SK-N-SH (cell line): Measurements from ENCODE around the gene FOXP1. TPM values are rescaled to one million over a fixed set of nuclear protein-coding genes. Genes with fewer than 3 reads are reported as not detected.

Source experiments
- CTCF ChIA-PET: fragments of 300-600, 350-600 bp; formaldehyde crosslinking; extraction: SDS; loops from one replicate; lab custom pipeline; 2021; lab: Yijun Ruan, JAX
- POLR2A ChIA-PET: fragments of 350-600 bp; sonication (Branson Sonifier 250); formaldehyde crosslinking; extraction: SDS; loops from one replicate; lab custom pipeline; 2020; ENCODE audit warnings: antibody characterized with exemption, inconsistent platforms; lab: Yijun Ruan, JAX
- DNase-seq: peaks from one replicate; pipeline ENCODE4 v3.0.0; 2012
- H2AFZ ChIP-seq: fragments of 200-600 bp; sonication (generic); 2 replicates; pipeline ENCODE4 v1.8.1; 2016; ENCODE audit warnings: antibody characterized with exemption, mild to moderate bottlenecking, low read depth
- H3F3A ChIP-seq: fragments of 200-600 bp; sonication (generic); replicated peaks from 2 replicates; pipeline ENCODE3; 2016; ENCODE audit warnings: antibody characterized with exemption, mild to moderate bottlenecking; ENCODE audit not compliant: insufficient read depth
- H3K27ac ChIP-seq, 2 experiments: fragments of 200-500 bp in 1 of 2; fragments of 200-600 bp in 1 of 2; sonication (Bioruptor generic) in 1 of 2; sonication (generic), shearing (Covaris generic) in 1 of 2; 2 replicates each; pipeline versions ENCODE4 v1.5.1 to v1.6.1; 2014 to 2016; ENCODE audit warnings: low read depth in 2 of 2, inconsistent platforms in 1 of 2, low read length in 1 of 2, mild to moderate bottlenecking in 1 of 2, mixed read lengths in 1 of 2
- H3K27me3 ChIP-seq: fragments of 200-600 bp; sonication (generic), shearing (Covaris generic); 2 replicates; pipeline ENCODE4 v1.6.1; 2016; ENCODE audit warnings: mixed run types; ENCODE audit not compliant: insufficient read depth
- H3K36me3 ChIP-seq, 2 experiments: fragments of 200-500 bp in 1 of 2; fragments of 200-600 bp in 1 of 2; sonication (Bioruptor generic) in 1 of 2; sonication (generic) in 1 of 2; replicated peaks in 1 of 2; 2 replicates each; pipeline versions ENCODE3 to v1.5.1; 2014 to 2016; ENCODE audit warnings: low read length in 1 of 2, mild to moderate bottlenecking in 1 of 2; ENCODE audit not compliant: insufficient read depth in 2 of 2, control insufficient read depth in 1 of 2
- H3K4me1 ChIP-seq, 2 experiments: fragments of 200-500 bp in 1 of 2; fragments of 200-600 bp in 1 of 2; sonication (Bioruptor generic) in 1 of 2; sonication (generic), shearing (Covaris generic) in 1 of 2; 2 replicates each; pipeline versions ENCODE4 v1.5.1 to v1.6.1; 2014 to 2016; ENCODE audit warnings: low read depth in 1 of 2, low read length in 1 of 2, mixed run types in 1 of 2; ENCODE audit not compliant: insufficient read depth in 2 of 2, control insufficient read depth in 1 of 2
- H3K4me2 ChIP-seq: fragments of 200-600 bp; sonication (generic), shearing (Covaris generic); 2 replicates; pipeline ENCODE4 v1.6.1; 2017; ENCODE audit warnings: mixed run types
- H3K4me3 ChIP-seq, 2 experiments: fragments of 200-500 bp in 1 of 2; fragments of 200-600 bp in 1 of 2; sonication (Bioruptor generic) in 1 of 2; sonication (generic), shearing (Covaris generic) in 1 of 2; 2 replicates each; pipeline versions ENCODE4 v1.5.1 to v1.8.1; 2014 to 2016; ENCODE audit warnings: low read depth in 2 of 2, inconsistent platforms in 1 of 2, low read length in 1 of 2, mild to moderate bottlenecking in 1 of 2, mixed read lengths in 1 of 2, moderate library complexity in 1 of 2
- H3K79me2 ChIP-seq: fragments of 200-600 bp; sonication (generic); 2 replicates; pipeline ENCODE4 v1.8.1; 2017; ENCODE audit warnings: mild to moderate bottlenecking; ENCODE audit not compliant: insufficient read depth
- H3K9ac ChIP-seq: fragments of 200-600 bp; sonication (generic); 2 replicates; pipeline ENCODE4 v1.6.1; 2017; ENCODE audit warnings: mixed run types
- H3K9me2 ChIP-seq: fragments of 200-600 bp; sonication (generic); 2 replicates; pipeline ENCODE4 v1.6.1; 2017; ENCODE audit warnings: mixed run types
- H3K9me3 ChIP-seq: fragments of 200-600 bp; sonication (generic); 2 replicates; pipeline ENCODE4 v1.6.1; 2017; ENCODE audit warnings: mixed run types, mild to moderate bottlenecking, moderate library complexity
- H4K20me1 ChIP-seq: fragments of 200-600 bp; sonication (generic); 2 replicates; pipeline ENCODE4 v1.6.1; 2017; ENCODE audit warnings: mild to moderate bottlenecking, mixed run types; ENCODE audit not compliant: insufficient read depth
- CHD2 ChIP-seq: fragments of 150-350 bp; IDR thresholded peaks from 2 replicates; pipeline ENCODE4 v1.6.1; 2018; ENCODE audit warnings: low read length; ENCODE audit not compliant: partially characterized antibody
- EZH2phosphoT487 ChIP-seq: fragments of 200-600 bp; sonication (generic); IDR thresholded peaks from 2 replicates; pipeline ENCODE4 v1.6.1; 2017; ENCODE audit warnings: low read depth, mixed run types, mild to moderate bottlenecking, antibody characterized with exemption, moderate library complexity, borderline replicate concordance
- FOSL2 ChIP-seq: IDR thresholded peaks from 2 replicates; pipeline ENCODE4 v1.4.0; 2012; ENCODE audit warnings: low read depth, mild to moderate bottlenecking, moderate library complexity, borderline replicate concordance
- JUND ChIP-seq: IDR thresholded peaks from 2 replicates; pipeline ENCODE4 v1.4.0; 2012
- MEF2A ChIP-seq: IDR thresholded peaks from 2 replicates; pipeline ENCODE4 v1.4.0; 2012; ENCODE audit warnings: low read depth, borderline replicate concordance
- MXI1 ChIP-seq: IDR thresholded peaks from 2 replicates; pipeline ENCODE4 v1.6.1; 2012; ENCODE audit warnings: mild to moderate bottlenecking, low read depth, low read length, improper control_type of control experiment
- NRF1 ChIP-seq: IDR thresholded peaks from 2 replicates; pipeline ENCODE4 v1.6.1; 2012; ENCODE audit warnings: low read depth, mild to moderate bottlenecking, low read length
- POLR2AphosphoS5 ChIP-seq: IDR thresholded peaks from 2 replicates; pipeline ENCODE4 v1.6.1; 2012; ENCODE audit warnings: low read depth, low read length
- RCOR1 ChIP-seq: fragments of 150-350 bp; IDR thresholded peaks from 2 replicates; pipeline ENCODE4 v1.6.1; 2017; ENCODE audit warnings: antibody characterized with exemption, low read length
- RFX5 ChIP-seq: IDR thresholded peaks from 2 replicates; pipeline ENCODE4 v1.6.1; 2012; ENCODE audit warnings: mild to moderate bottlenecking, improper control_type of control experiment, low read length
- RXRA ChIP-seq: IDR thresholded peaks from 2 replicates; pipeline ENCODE4 v1.4.0; 2012; ENCODE audit warnings: low read depth, mild to moderate bottlenecking, borderline replicate concordance
- SIN3A ChIP-seq: IDR thresholded peaks from 2 replicates; pipeline ENCODE4 v1.6.1; 2012; ENCODE audit warnings: low read depth, mild to moderate bottlenecking, low read length, moderate library complexity, borderline replicate concordance
- SMC3 ChIP-seq: IDR thresholded peaks from 2 replicates; pipeline ENCODE4 v1.6.1; 2012; ENCODE audit warnings: low read depth, low read length, improper control_type of control experiment
- TCF12 ChIP-seq: IDR thresholded peaks from 2 replicates; pipeline ENCODE4 v1.4.0; 2012
- YY1 ChIP-seq: IDR thresholded peaks from 2 replicates; pipeline ENCODE4 v1.4.0; 2012; ENCODE audit warnings: low read depth, mild to moderate bottlenecking
- WGBS: methylation state at CpG from one replicate; pipeline ENCODE4 v1.1.6; 2017; ENCODE audit warnings: low lambda C conversion rate; 5-methylcytosine and 5-hydroxymethylcytosine counted together
- polyA plus RNA-seq, 3 experiments: library from polyadenylated mRNA; depleted of rRNA; stranded (reverse); fragments of >200 nt; gene quantifications; 2 replicates each; pipeline ENCODE4 v1.2.3, GENCODE V29; 2012
- TF ChIP-seq, protein P1 (sequence below): IDR thresholded peaks from 2 replicates; pipeline ENCODE4; 2012
- TF ChIP-seq, protein P2 (sequence below): IDR thresholded peaks from 2 replicates; pipeline ENCODE4 v1.4.0; 2012; ENCODE audit warnings: low read depth
- TF ChIP-seq, protein P3 (sequence below): IDR thresholded peaks from 2 replicates; pipeline ENCODE4 v1.6.1; 2012; ENCODE audit warnings: mild to moderate bottlenecking, low read depth, low read length, moderate library complexity
- TF ChIP-seq, protein P4 (sequence below): fragments of 150-350 bp; IDR thresholded peaks from 2 replicates; pipeline ENCODE4 v1.6.1; 2017; ENCODE audit warnings: antibody characterized with exemption, low read length, low read depth, borderline replicate concordance
- TF ChIP-seq, protein P5 (sequence below): IDR thresholded peaks from 2 replicates; pipeline ENCODE4 v1.4.0; 2012; ENCODE audit warnings: low read depth, borderline replicate concordance

The FOXP1 gene
- polyA plus RNA-seq, 1 of the 3 experiments (the other 2 are of a cell fraction), result 8.8 TPM

DNA sequence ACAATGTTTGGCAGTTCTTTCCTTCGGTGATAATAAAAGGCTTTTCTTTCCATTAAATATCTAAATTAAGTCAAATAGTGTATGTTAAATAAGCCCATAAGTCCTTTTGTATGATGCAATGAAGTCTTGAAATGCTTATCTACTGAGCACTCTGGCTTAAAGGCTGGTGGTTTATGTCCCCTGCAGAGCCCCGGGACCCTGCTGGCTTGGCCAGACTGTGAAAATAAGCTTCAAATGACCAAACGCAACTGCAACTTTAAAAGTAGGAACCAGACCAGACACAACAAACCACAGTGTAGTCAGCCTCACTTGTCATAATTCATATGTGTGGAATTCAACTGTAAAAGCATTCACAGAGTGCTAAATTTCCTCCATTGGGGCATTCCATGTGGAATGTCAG lies 72.5 kb downstream of the FOXP1 start (continued):
- TF ChIP-seq FOSL2, result peak; percentile 63; the same call in 1 of the 2 replicates
- TF ChIP-seq POLR2AphosphoS5, result peak; percentile 20; the same call in 1 of the 2 replicates
- TF ChIP-seq, protein P1, sequence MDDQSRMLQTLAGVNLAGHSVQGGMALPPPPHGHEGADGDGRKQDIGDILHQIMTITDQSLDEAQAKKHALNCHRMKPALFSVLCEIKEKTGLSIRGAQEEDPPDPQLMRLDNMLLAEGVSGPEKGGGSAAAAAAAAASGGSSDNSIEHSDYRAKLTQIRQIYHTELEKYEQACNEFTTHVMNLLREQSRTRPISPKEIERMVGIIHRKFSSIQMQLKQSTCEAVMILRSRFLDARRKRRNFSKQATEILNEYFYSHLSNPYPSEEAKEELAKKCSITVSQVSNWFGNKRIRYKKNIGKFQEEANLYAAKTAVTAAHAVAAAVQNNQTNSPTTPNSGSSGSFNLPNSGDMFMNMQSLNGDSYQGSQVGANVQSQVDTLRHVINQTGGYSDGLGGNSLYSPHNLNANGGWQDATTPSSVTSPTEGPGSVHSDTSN, result peak; percentile 89
- TF ChIP-seq, protein P2, sequence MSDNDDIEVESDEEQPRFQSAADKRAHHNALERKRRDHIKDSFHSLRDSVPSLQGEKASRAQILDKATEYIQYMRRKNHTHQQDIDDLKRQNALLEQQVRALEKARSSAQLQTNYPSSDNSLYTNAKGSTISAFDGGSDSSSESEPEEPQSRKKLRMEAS, result peak; percentile 24; the same call in 1 of the 2 replicates
- peak; percentile 35; the same call in 1 of the 2 replicates for TF ChIP-seq MEF2A
- TF ChIP-seq SIN3A, result no peak
- TF ChIP-seq, protein P3, sequence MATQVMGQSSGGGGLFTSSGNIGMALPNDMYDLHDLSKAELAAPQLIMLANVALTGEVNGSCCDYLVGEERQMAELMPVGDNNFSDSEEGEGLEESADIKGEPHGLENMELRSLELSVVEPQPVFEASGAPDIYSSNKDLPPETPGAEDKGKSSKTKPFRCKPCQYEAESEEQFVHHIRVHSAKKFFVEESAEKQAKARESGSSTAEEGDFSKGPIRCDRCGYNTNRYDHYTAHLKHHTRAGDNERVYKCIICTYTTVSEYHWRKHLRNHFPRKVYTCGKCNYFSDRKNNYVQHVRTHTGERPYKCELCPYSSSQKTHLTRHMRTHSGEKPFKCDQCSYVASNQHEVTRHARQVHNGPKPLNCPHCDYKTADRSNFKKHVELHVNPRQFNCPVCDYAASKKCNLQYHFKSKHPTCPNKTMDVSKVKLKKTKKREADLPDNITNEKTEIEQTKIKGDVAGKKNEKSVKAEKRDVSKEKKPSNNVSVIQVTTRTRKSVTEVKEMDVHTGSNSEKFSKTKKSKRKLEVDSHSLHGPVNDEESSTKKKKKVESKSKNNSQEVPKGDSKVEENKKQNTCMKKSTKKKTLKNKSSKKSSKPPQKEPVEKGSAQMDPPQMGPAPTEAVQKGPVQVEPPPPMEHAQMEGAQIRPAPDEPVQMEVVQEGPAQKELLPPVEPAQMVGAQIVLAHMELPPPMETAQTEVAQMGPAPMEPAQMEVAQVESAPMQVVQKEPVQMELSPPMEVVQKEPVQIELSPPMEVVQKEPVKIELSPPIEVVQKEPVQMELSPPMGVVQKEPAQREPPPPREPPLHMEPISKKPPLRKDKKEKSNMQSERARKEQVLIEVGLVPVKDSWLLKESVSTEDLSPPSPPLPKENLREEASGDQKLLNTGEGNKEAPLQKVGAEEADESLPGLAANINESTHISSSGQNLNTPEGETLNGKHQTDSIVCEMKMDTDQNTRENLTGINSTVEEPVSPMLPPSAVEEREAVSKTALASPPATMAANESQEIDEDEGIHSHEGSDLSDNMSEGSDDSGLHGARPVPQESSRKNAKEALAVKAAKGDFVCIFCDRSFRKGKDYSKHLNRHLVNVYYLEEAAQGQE, result no peak
- TF ChIP-seq, protein P4, sequence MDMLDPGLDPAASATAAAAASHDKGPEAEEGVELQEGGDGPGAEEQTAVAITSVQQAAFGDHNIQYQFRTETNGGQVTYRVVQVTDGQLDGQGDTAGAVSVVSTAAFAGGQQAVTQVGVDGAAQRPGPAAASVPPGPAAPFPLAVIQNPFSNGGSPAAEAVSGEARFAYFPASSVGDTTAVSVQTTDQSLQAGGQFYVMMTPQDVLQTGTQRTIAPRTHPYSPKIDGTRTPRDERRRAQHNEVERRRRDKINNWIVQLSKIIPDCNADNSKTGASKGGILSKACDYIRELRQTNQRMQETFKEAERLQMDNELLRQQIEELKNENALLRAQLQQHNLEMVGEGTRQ, result no peak
- TF ChIP-seq RXRA, result peak; percentile 73
- TF ChIP-seq TCF12, result peak; percentile 82
- TF ChIP-seq, protein P5, sequence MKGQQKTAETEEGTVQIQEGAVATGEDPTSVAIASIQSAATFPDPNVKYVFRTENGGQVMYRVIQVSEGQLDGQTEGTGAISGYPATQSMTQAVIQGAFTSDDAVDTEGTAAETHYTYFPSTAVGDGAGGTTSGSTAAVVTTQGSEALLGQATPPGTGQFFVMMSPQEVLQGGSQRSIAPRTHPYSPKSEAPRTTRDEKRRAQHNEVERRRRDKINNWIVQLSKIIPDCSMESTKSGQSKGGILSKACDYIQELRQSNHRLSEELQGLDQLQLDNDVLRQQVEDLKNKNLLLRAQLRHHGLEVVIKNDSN, result no peak
- no peak for TF ChIP-seq RFX5
- TF ChIP-seq, all 33 proteins: peak for 12

DNA sequence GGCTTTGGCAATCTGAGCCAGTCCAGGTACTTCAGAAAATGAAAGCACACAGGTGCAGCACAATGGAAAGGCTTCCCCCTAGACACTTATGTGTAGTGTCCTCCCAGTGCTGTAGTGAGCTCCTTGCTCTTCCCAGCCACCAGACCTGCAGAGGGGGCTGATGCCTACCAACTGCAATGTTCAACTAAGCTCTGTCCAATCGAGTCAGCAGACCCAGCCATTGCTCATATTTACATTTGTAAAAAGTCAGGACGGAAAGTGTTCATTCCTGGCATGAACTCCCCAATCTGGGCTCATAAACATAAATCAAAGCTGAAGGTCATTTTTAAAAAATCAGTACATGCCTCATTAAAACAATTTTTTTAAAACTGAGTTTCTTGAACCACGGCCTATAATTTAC lies 73.0 kb downstream of the FOXP1 start:
- Histone ChIP-seq H3K79me2 (peaks cover 87% of the 10 kb centered on the region), H3F3A (peaks cover 43% of the 10 kb centered on the region), H3K9me2 (no peaks in the 10 kb centered on the region), H3K4me3 (peak overlapping the region in 1 of 2 experiments; percentile 10; a peak in 1 of 4 replicates), H3K4me1 (peaks cover 9 to 39% of the 10 kb centered on the region in 2 experiments; a peak in 3 of 4 replicates), H3K9me3 (no peaks in the 10 kb centered on the region), H3K27me3 (no peaks in the 10 kb centered on the region), H3K27ac (peak overlapping the region; percentile 70 to 92; a peak in 3 of 4 replicates), H3K4me2 (peak overlapping the region; percentile 21), H3K36me3 (no peaks in the 10 kb centered on the region), H2AFZ (no peak overlapping the region), H3K9ac (peak overlapping the region; percentile 63; the same call in 1 of the 2 replicates), H4K20me1 (no peaks in the 10 kb centered on the region)
- DNase-seq, result no peak
- WGBS, result 34% methylated on average over 3 of the region's 3 CpGs
- ChIA-PET POLR2A (no interaction called here), CTCF (interaction anchor here (0.6 kb wide), 1 partner anchor 459 kb away, joined by 3 read pairs; no protein-coding TSS in a partner anchor)
- peak; percentile 20; the same call in 1 of the 2 replicates for TF ChIP-seq SMC3
- TF ChIP-seq YY1, result no peak
- no peak for TF ChIP-seq JUND
- no peak for TF ChIP-seq MXI1
- TF ChIP-seq, protein P1, result no peak
- TF ChIP-seq CHD2, result no peak
- no peak for TF ChIP-seq TCF12
- no peak for TF ChIP-seq EZH2phosphoT487
- TF ChIP-seq NRF1, result no peak
- TF ChIP-seq, protein P3, result peak; percentile 85
- TF ChIP-seq RCOR1, result no peak
